HepG2 (cell line): Measurements from ENCODE around the gene PDGFA. TPM values are rescaled to one million over a fixed set of nuclear protein-coding genes. Genes with fewer than 3 reads are reported as not detected.

Source experiments
- ARID2 ChIP-seq: sonication (generic); formaldehyde crosslinking; IDR thresholded peaks from 2 replicates; pipeline ENCODE4 v1.8.1; 2022; ENCODE audit warnings: mild to moderate bottlenecking, missing genetic modification reagents, borderline replicate concordance
- CHD4 ChIP-seq: fragments of 200-600 bp; sonication (generic); IDR thresholded peaks from 2 replicates; pipeline ENCODE4 v1.7.0; 2017; ENCODE audit warnings: mild to moderate bottlenecking, low read length, borderline replicate concordance
- CREB1 ChIP-seq, 2 experiments: fragments of 450-650 bp in 1 of 2; IDR thresholded peaks; 2 replicates each; pipeline ENCODE4 v1.6.1; 2016 to 2017; ENCODE audit warnings: control low read depth in 1 of 2, mild to moderate bottlenecking in 1 of 2, missing compliant biosample characterization in 1 of 2, missing genetic modification characterization in 1 of 2
- KAT8 ChIP-seq: IDR thresholded peaks from 2 replicates; pipeline ENCODE4 v1.6.1; 2016; ENCODE audit warnings: missing genetic modification reagents, missing compliant biosample characterization
- MAX ChIP-seq: IDR thresholded peaks from 2 replicates; pipeline ENCODE4 v1.6.1; 2012; ENCODE audit warnings: inconsistent platforms
- MTERF4 ChIP-seq: sonication (generic); formaldehyde crosslinking; IDR thresholded peaks from 2 replicates; pipeline ENCODE4 v1.8.0; 2023; ENCODE audit warnings: mild to moderate bottlenecking, missing genetic modification reagents
- MTF1 ChIP-seq: sonication (generic); formaldehyde crosslinking; IDR thresholded peaks from 2 replicates; pipeline ENCODE4 v1.5.0; 2020; ENCODE audit warnings: missing genetic modification reagents
- PATZ1 ChIP-seq: sonication (generic); formaldehyde crosslinking; IDR thresholded peaks from 2 replicates; pipeline ENCODE4 v1.4.0; 2020; ENCODE audit warnings: missing genetic modification reagents
- RBM22 ChIP-seq: fragments of 200-400 bp; formaldehyde crosslinking; optimal IDR thresholded peaks from 2 replicates; pipeline ENCODE3; 2017; ENCODE audit warnings: mild to moderate bottlenecking, low read length, moderate library complexity
- SKIL ChIP-seq: sonication (generic); formaldehyde crosslinking; IDR thresholded peaks from 2 replicates; pipeline ENCODE4 v1.8.0; 2022; ENCODE audit warnings: missing genetic modification reagents, mild to moderate bottlenecking, moderate library complexity, borderline replicate concordance
- SOX13 ChIP-seq, 3 experiments: fragments of 450-650 bp in 1 of 3; sonication (generic) in 1 of 3; formaldehyde crosslinking in 1 of 3; IDR thresholded peaks in 2 of 3; conservative IDR thresholded peaks in 1 of 3; 2 replicates each; pipeline versions ENCODE4 v1.5.0 to v1.6.1; 2016 to 2020; ENCODE audit warnings: antibody characterized with exemption in 1 of 3, mild to moderate bottlenecking in 1 of 3, missing compliant biosample characterization in 1 of 3, missing genetic modification reagents in 1 of 3, moderate library complexity in 1 of 3
- TARDBP ChIP-seq: sonication (generic); formaldehyde crosslinking; IDR thresholded peaks from 2 replicates; pipeline ENCODE4 v1.8.0; 2022; ENCODE audit warnings: mild to moderate bottlenecking, missing genetic modification reagents
- THAP9 ChIP-seq: sonication (generic); formaldehyde crosslinking; IDR thresholded peaks from 2 replicates; pipeline ENCODE4; 2020; ENCODE audit warnings: missing genetic modification reagents, mild to moderate bottlenecking, borderline replicate concordance
- ZFP36 ChIP-seq: fragments of 150-350 bp; IDR thresholded peaks from 2 replicates; pipeline ENCODE4 v1.6.1; 2018; ENCODE audit warnings: borderline replicate concordance, low read length, low read depth; ENCODE audit not compliant: partially characterized antibody
- ZMYM4 ChIP-seq: sonication (generic); formaldehyde crosslinking; IDR thresholded peaks from 2 replicates; pipeline ENCODE4 v1.8.1; 2023; ENCODE audit warnings: mild to moderate bottlenecking, missing genetic modification reagents
- ZNF232 ChIP-seq: sonication (generic); formaldehyde crosslinking; IDR thresholded peaks from 2 replicates; pipeline ENCODE4 v1.4.0; 2020; ENCODE audit warnings: missing genetic modification reagents, borderline replicate concordance
- ZNF589 ChIP-seq: sonication (generic); formaldehyde crosslinking; conservative IDR thresholded peaks from 2 replicates; pipeline ENCODE4 v1.8.0; 2022; ENCODE audit warnings: mild to moderate bottlenecking, moderate library complexity, missing genetic modification reagents
- ZNF605 ChIP-seq: sonication (generic); formaldehyde crosslinking; IDR thresholded peaks from 2 replicates; pipeline ENCODE4 v1.8.0; 2022; ENCODE audit warnings: mild to moderate bottlenecking, missing genetic modification reagents
- ZNF670 ChIP-seq: sonication (generic); formaldehyde crosslinking; IDR thresholded peaks from 2 replicates; pipeline ENCODE4 v1.8.0; 2022; ENCODE audit warnings: mild to moderate bottlenecking, missing genetic modification reagents, borderline replicate concordance
- polyA plus RNA-seq, 8 experiments: library from polyadenylated mRNA; depleted of rRNA in 3 of 8; stranded (reverse) in 7 of 8; unstranded in 1 of 8; fragments of >200 nt; fragmentation: Illumina TruSeq in 4 of 8; extraction: Trizol in 4 of 8; gene quantifications; 2 replicates each; pipeline versions ENCODE4 v1.2.1 to v1.2.3, GENCODE V29; 2011 to 2016; ENCODE audit warnings: low read depth in 4 of 8, missing spikeins in 1 of 8, mixed read lengths in 1 of 8; ENCODE audit not compliant: insufficient read depth in 1 of 8
- total RNA-seq, 5 experiments: library from RNA; depleted of rRNA; stranded (reverse); fragments of >200 nt; fragmentation: Illumina TruSeq; extraction: Trizol; gene quantifications; 2 replicates each; pipeline ENCODE4 v1.2.3, GENCODE V29; 2016; ENCODE audit warnings: low read depth in 1 of 5

The PDGFA gene
- total and polyA plus RNA-seq, 2 of the 13 experiments (the other 11 are each of a cell fraction or from before 2014, with no cell fraction given) = 1.5 to 3.4 TPM

GRCh38 chr7:552868-553635 lies 33.4 kb upstream of the PDGFA start (continued):
- TF ChIP-seq SKIL (CRISPR knock-in tag) = peak; percentile 61; the same call in 1 of the 2 replicates
- peak; percentile 36; the same call in 1 of the 2 replicates for TF ChIP-seq ZMYM4 (CRISPR knock-in tag)
- TF ChIP-seq ZNF670 = no peak
- TF ChIP-seq ARID2 (CRISPR knock-in tag) = no peak
- TF ChIP-seq ZNF605 (CRISPR knock-in tag) = peak; percentile 68
- peak; percentile 60; the same call in 1 of the 2 replicates for TF ChIP-seq KAT8 (CRISPR knock-in tag)
- TF ChIP-seq ZNF232 (CRISPR knock-in tag) = no peak
- no peak for TF ChIP-seq MTERF4 (CRISPR knock-in tag)
- no peak for TF ChIP-seq CREB1 (IDR thresholded peaks at IDR 0.05)
- TF ChIP-seq CREB1 (CRISPR knock-in tag; IDR thresholded peaks at IDR 0.05) = no peak
- peak; percentile 86 for TF ChIP-seq PATZ1 (CRISPR knock-in tag)
- peak; percentile 48; the same call in 1 of the 2 replicates for TF ChIP-seq ZNF589 (CRISPR knock-in tag)
- peak; percentile 69 for TF ChIP-seq TARDBP (CRISPR knock-in tag)
- peak; percentile 89 for TF ChIP-seq CHD4
- no peak for TF ChIP-seq MTF1 (CRISPR knock-in tag)
- peak; percentile 22 for TF ChIP-seq RBM22
- no peak for TF ChIP-seq SOX13 (IDR thresholded peaks at IDR 0.05)
- peak in 1 of 2 experiments; percentile 65; a peak in 2 of 4 replicates for TF ChIP-seq SOX13 (CRISPR knock-in tag; conservative IDR thresholded peaks at IDR 0.05 in 1 of 2, IDR thresholded peaks at IDR 0.05 in 1 of 2)
- TF ChIP-seq MAX = peak; percentile 95
- no peak; the same call in 1 of the 2 replicates for TF ChIP-seq THAP9 (CRISPR knock-in tag)
- no peak for TF ChIP-seq ZFP36
